BLaER1 (cell line): ENCODE data around the gene TGM5.

ENCODE experiments used
- H3K27ac ChIP-seq: shearing (Covaris generic); formaldehyde crosslinking; 2 replicates; pipeline ENCODE4 v1.8.1; 2022
- H3K27me3 ChIP-seq: shearing (Covaris generic); formaldehyde crosslinking; 2 replicates; pipeline ENCODE4 v1.8.1; 2022
- H3K36me3 ChIP-seq: shearing (Covaris generic); formaldehyde crosslinking; 2 replicates; pipeline ENCODE4 v1.8.1; 2022
- H3K4me1 ChIP-seq: shearing (Covaris generic); formaldehyde crosslinking; 2 replicates; pipeline ENCODE4 v1.8.1; 2022
- H3K4me2 ChIP-seq: shearing (Covaris generic); formaldehyde crosslinking; 2 replicates; pipeline ENCODE4 v1.8.1; 2022
- H3K4me3 ChIP-seq: shearing (Covaris generic); formaldehyde crosslinking; 2 replicates; pipeline ENCODE4 v1.8.1; 2022
- H3K9ac ChIP-seq: shearing (Covaris generic); formaldehyde crosslinking; 2 replicates; pipeline ENCODE4 v1.8.1; 2022
- H3K9me3 ChIP-seq: shearing (Covaris generic); formaldehyde crosslinking; 2 replicates; pipeline ENCODE4 v1.8.1; 2022
- H4K20me1 ChIP-seq: shearing (Covaris generic); formaldehyde crosslinking; 2 replicates; pipeline ENCODE4 v1.8.1; 2022
- Cebpa-rat ChIP-seq: shearing (Covaris generic); IDR thresholded peaks from 2 replicates; pipeline ENCODE4 v1.8.1; 2022

The TGM5 gene

GRCh38 chr15:43266386-43266785 is 342 bp downstream of the TGM5 start:
- no peak overlapping the region for H3K4me3 ChIP-seq

GRCh38 chr15:43260011-43260615 is 6.6 kb downstream of the TGM5 start:
- H3K4me3 ChIP-seq, result no peak overlapping the region
- no peak for TF ChIP-seq Cebpa-rat
- no peak overlapping the region for H3K9ac ChIP-seq
- no peaks in the 10 kb centered on the region for H3K36me3 ChIP-seq
- no peaks in the 10 kb centered on the region for H4K20me1 ChIP-seq
- H3K4me1 ChIP-seq, result peaks cover 7% of the 10 kb centered on the region; the same call in 1 of the 2 replicates
- no peaks in the 10 kb centered on the region for H3K27me3 ChIP-seq
- H3K9me3 ChIP-seq, result no peaks in the 10 kb centered on the region
- no peak overlapping the region for H3K4me2 ChIP-seq
- H3K27ac ChIP-seq, result no peak overlapping the region

More at GRCh38 chr15:43266386-43266785, 342 bp downstream of the TGM5 start:
- Histone ChIP-seq H3K36me3 (no peaks in the 10 kb centered on the region), H4K20me1 (no peaks in the 10 kb centered on the region), H3K4me1 (peaks cover 28% of the 10 kb centered on the region), H3K9ac (no peak overlapping the region), H3K27ac (no peak overlapping the region), H3K27me3 (no peaks in the 10 kb centered on the region), H3K9me3 (peaks cover under 1% of the 10 kb centered on the region; the same call in 1 of the 2 replicates), H3K4me2 (no peak overlapping the region)
- no peak for TF ChIP-seq Cebpa-rat

GRCh38 chr15:43258781-43259180 is 7.9 kb downstream of the TGM5 start:
- H3K9ac ChIP-seq, result no peak overlapping the region
- TF ChIP-seq Cebpa-rat, result no peak

GRCh38 chr15:43256341-43256740 is 10.4 kb downstream of the TGM5 start:
- H3K36me3 ChIP-seq, result no peaks in the 10 kb centered on the region
- no peak overlapping the region for H3K4me3 ChIP-seq
- H3K4me2 ChIP-seq, result no peak overlapping the region
- H4K20me1 ChIP-seq, result no peaks in the 10 kb centered on the region
- peaks cover 19% of the 10 kb centered on the region for H3K4me1 ChIP-seq
- H3K27me3 ChIP-seq, result no peaks in the 10 kb centered on the region
- no peak for TF ChIP-seq Cebpa-rat
- no peak overlapping the region for H3K9ac ChIP-seq
- H3K27ac ChIP-seq, result no peak overlapping the region
- no peaks in the 10 kb centered on the region; the same call in 1 of the 2 replicates for H3K9me3 ChIP-seq

More at GRCh38 chr15:43258781-43259180, 7.9 kb downstream of the TGM5 start:
- no peaks in the 10 kb centered on the region for H3K27me3 ChIP-seq
- H3K36me3 ChIP-seq, result no peaks in the 10 kb centered on the region
- H4K20me1 ChIP-seq, result no peaks in the 10 kb centered on the region
- no peak overlapping the region for H3K4me3 ChIP-seq
- no peak overlapping the region for H3K4me2 ChIP-seq
- H3K27ac ChIP-seq, result no peak overlapping the region
- peaks cover 10% of the 10 kb centered on the region for H3K4me1 ChIP-seq
- no peaks in the 10 kb centered on the region for H3K9me3 ChIP-seq

GRCh38 chr15:43255376-43255775 is 11.4 kb downstream of the TGM5 start:
- no peaks in the 10 kb centered on the region; the same call in 1 of the 2 replicates for H3K9me3 ChIP-seq
- no peak overlapping the region for H3K9ac ChIP-seq
- H4K20me1 ChIP-seq, result no peaks in the 10 kb centered on the region
- no peak overlapping the region for H3K27ac ChIP-seq
- no peak for TF ChIP-seq Cebpa-rat
- no peak overlapping the region for H3K4me3 ChIP-seq
- no peak overlapping the region for H3K4me2 ChIP-seq
- no peaks in the 10 kb centered on the region for H3K27me3 ChIP-seq
- peaks cover 19% of the 10 kb centered on the region for H3K4me1 ChIP-seq
- no peaks in the 10 kb centered on the region for H3K36me3 ChIP-seq

GRCh38 chr15:43253431-43254403 is 13.0 kb downstream of the TGM5 start:
- Histone ChIP-seq H3K36me3 (no peaks in the 10 kb centered on the region), H3K27ac (no peak overlapping the region), H3K4me3 (no peak overlapping the region), H3K9me3 (no peaks in the 10 kb centered on the region; the same call in 1 of the 2 replicates), H3K4me2 (peak overlapping the region; percentile 24), H3K9ac (no peak overlapping the region), H4K20me1 (no peaks in the 10 kb centered on the region), H3K4me1 (peaks cover 31% of the 10 kb centered on the region), H3K27me3 (no peaks in the 10 kb centered on the region)
- TF ChIP-seq Cebpa-rat, result no peak

- Histone ChIP-seq H3K4me3 (no peak overlapping the region), H4K20me1 (no peaks in the 10 kb centered on the region), H3K27ac (no peak overlapping the region), H3K4me1 (peaks cover 30% of the 10 kb centered on the region), H3K27me3 (no peaks in the 10 kb centered on the region), H3K9me3 (no peaks in the 10 kb centered on the region; the same call in 1 of the 2 replicates), H3K36me3 (no peaks in the 10 kb centered on the region), H3K4me2 (no peak overlapping the region), H3K9ac (no peak overlapping the region)
- TF ChIP-seq Cebpa-rat, result no peak
These were observed 14.9 kb downstream of the TGM5 start for GRCh38 chr15:43251871-43252250.

GRCh38 chr15:43251185-43251870 is 15.4 kb downstream of the TGM5 start:
- Histone ChIP-seq H3K27ac (no peak overlapping the region), H3K9me3 (no peaks in the 10 kb centered on the region; the same call in 1 of the 2 replicates), H3K4me2 (no peak overlapping the region), H3K9ac (no peak overlapping the region), H3K36me3 (no peaks in the 10 kb centered on the region), H3K27me3 (no peaks in the 10 kb centered on the region), H3K4me1 (peaks cover 32% of the 10 kb centered on the region), H3K4me3 (no peak overlapping the region), H4K20me1 (no peaks in the 10 kb centered on the region)
- no peak for TF ChIP-seq Cebpa-rat

GRCh38 chr15:43250785-43251184 is 15.9 kb downstream of the TGM5 start:
- no peak for TF ChIP-seq Cebpa-rat
- H3K27me3 ChIP-seq, result no peaks in the 10 kb centered on the region
- no peaks in the 10 kb centered on the region for H3K36me3 ChIP-seq
- H3K27ac ChIP-seq, result no peak overlapping the region
- no peaks in the 10 kb centered on the region for H4K20me1 ChIP-seq
- H3K4me3 ChIP-seq, result no peak overlapping the region
- H3K9me3 ChIP-seq, result no peaks in the 10 kb centered on the region; the same call in 1 of the 2 replicates
- H3K9ac ChIP-seq, result no peak overlapping the region
- no peak overlapping the region for H3K4me2 ChIP-seq
- H3K4me1 ChIP-seq, result peaks cover 37% of the 10 kb centered on the region
